ENCODE results near the gene STXBP5.

STXBP5 gene

GRCh38 chr6:147161974-147162495, 42.2 kb upstream of the STXBP5 start:
- TF ChIP-seq, protein P1, sequence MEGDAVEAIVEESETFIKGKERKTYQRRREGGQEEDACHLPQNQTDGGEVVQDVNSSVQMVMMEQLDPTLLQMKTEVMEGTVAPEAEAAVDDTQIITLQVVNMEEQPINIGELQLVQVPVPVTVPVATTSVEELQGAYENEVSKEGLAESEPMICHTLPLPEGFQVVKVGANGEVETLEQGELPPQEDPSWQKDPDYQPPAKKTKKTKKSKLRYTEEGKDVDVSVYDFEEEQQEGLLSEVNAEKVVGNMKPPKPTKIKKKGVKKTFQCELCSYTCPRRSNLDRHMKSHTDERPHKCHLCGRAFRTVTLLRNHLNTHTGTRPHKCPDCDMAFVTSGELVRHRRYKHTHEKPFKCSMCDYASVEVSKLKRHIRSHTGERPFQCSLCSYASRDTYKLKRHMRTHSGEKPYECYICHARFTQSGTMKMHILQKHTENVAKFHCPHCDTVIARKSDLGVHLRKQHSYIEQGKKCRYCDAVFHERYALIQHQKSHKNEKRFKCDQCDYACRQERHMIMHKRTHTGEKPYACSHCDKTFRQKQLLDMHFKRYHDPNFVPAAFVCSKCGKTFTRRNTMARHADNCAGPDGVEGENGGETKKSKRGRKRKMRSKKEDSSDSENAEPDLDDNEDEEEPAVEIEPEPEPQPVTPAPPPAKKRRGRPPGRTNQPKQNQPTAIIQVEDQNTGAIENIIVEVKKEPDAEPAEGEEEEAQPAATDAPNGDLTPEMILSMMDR (IDR thresholded peaks at IDR 0.05; ENCODE audit: low read depth, low read length, poor library complexity, severe bottlenecking) = no peak
- TF ChIP-seq EZH2phosphoT487 (IDR thresholded peaks at IDR 0.05; ENCODE audit: borderline replicate concordance, low read length) = no peak
- H3K9me3 ChIP-seq (ENCODE audit: control insufficient read depth, insufficient read depth, low read length) = no peaks in the 10 kb centered on the region
- no peaks in the 10 kb centered on the region for H3K36me3 ChIP-seq (ENCODE audit: control insufficient read depth, low read length)
- no peaks in the 10 kb centered on the region for H4K20me1 ChIP-seq (ENCODE audit: control insufficient read depth, insufficient read depth, low read depth, low read length)
- H3K4me3 ChIP-seq (ENCODE audit: low read length) = no peak overlapping the region
- no peaks in the 10 kb centered on the region for H3K79me2 ChIP-seq (ENCODE audit: control insufficient read depth, low read length)
- H3K9me2 ChIP-seq (replicated peaks; ENCODE audit: control insufficient read depth, low read length) = no peaks in the 10 kb centered on the region
- H3K4me1 ChIP-seq (ENCODE audit: control insufficient read depth, low read length) = no peaks in the 10 kb centered on the region
- no peak overlapping the region for H3K4me2 ChIP-seq (ENCODE audit: low read length)
- peaks cover 4% of the 10 kb centered on the region; the same call in 1 of the 2 replicates for H3K27me3 ChIP-seq (ENCODE audit: control insufficient read depth, low read length)
- no peaks in the 10 kb centered on the region for H3F3A ChIP-seq (ENCODE audit: control insufficient read depth, insufficient read depth)
- H3K27ac ChIP-seq (ENCODE audit: low read depth, low read length) = no peak overlapping the region

DNA sequence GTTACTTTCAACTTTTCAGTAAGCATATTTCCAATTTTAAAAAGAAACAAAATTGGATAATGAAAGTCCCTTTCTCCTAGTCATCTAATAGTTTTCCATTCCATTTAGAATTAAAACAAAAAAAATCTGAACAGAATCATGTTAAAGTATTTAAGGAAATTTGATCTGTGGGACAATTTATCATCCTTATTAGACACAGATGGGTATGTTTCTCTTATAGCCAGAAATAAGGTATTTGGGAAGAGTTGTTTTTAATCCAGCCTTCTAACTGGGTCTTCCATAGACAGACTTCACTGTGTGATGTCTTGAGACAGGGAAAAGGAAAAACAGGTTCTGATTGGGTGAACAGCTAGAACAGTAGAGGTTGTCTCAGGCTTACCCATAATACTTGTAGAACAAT, 39.5 kb upstream of the STXBP5 start:
- no peaks in the 10 kb centered on the region for H3K9me3 ChIP-seq (ENCODE audit: control insufficient read depth, insufficient read depth, low read length)
- no peak overlapping the region for H3K4me3 ChIP-seq (ENCODE audit: low read length)
- H3K4me2 ChIP-seq (ENCODE audit: low read length) = no peak overlapping the region
- H3K4me1 ChIP-seq (ENCODE audit: control insufficient read depth, low read length) = no peaks in the 10 kb centered on the region
- TF ChIP-seq, protein P1 (IDR thresholded peaks at IDR 0.05; ENCODE audit: low read depth, low read length, poor library complexity, severe bottlenecking) = no peak
- TF ChIP-seq EZH2phosphoT487 (IDR thresholded peaks at IDR 0.05; ENCODE audit: borderline replicate concordance, low read length) = no peak
- no peaks in the 10 kb centered on the region for H3F3A ChIP-seq (ENCODE audit: control insufficient read depth, insufficient read depth)
- no peaks in the 10 kb centered on the region for H4K20me1 ChIP-seq (ENCODE audit: control insufficient read depth, insufficient read depth, low read depth, low read length)
- no peaks in the 10 kb centered on the region for H3K27me3 ChIP-seq (ENCODE audit: control insufficient read depth, low read length)
- H3K36me3 ChIP-seq (ENCODE audit: control insufficient read depth, low read length) = no peaks in the 10 kb centered on the region
- no peaks in the 10 kb centered on the region for H3K79me2 ChIP-seq (ENCODE audit: control insufficient read depth, low read length)
- H3K9me2 ChIP-seq (replicated peaks; ENCODE audit: control insufficient read depth, low read length) = no peaks in the 10 kb centered on the region
- no peak overlapping the region for H3K27ac ChIP-seq (ENCODE audit: low read depth, low read length)

GRCh38 chr6:147166360-147166944, 37.8 kb upstream of the STXBP5 start:
- TF ChIP-seq EZH2phosphoT487 (IDR thresholded peaks at IDR 0.05; ENCODE audit: borderline replicate concordance, low read length) = no peak
- TF ChIP-seq, protein P1 (IDR thresholded peaks at IDR 0.05; ENCODE audit: low read depth, low read length, poor library complexity, severe bottlenecking) = no peak
- no peaks in the 10 kb centered on the region for H3K9me2 ChIP-seq (replicated peaks; ENCODE audit: control insufficient read depth, low read length)
- H3K9me3 ChIP-seq (ENCODE audit: control insufficient read depth, insufficient read depth, low read length) = no peaks in the 10 kb centered on the region
- H4K20me1 ChIP-seq (ENCODE audit: control insufficient read depth, insufficient read depth, low read depth, low read length) = no peaks in the 10 kb centered on the region
- H3K4me1 ChIP-seq (ENCODE audit: control insufficient read depth, low read length) = no peaks in the 10 kb centered on the region
- no peaks in the 10 kb centered on the region for H3K79me2 ChIP-seq (ENCODE audit: control insufficient read depth, low read length)
- no peak overlapping the region for H3K4me3 ChIP-seq (ENCODE audit: low read length)
- H3F3A ChIP-seq (ENCODE audit: control insufficient read depth, insufficient read depth) = no peaks in the 10 kb centered on the region
- no peaks in the 10 kb centered on the region for H3K36me3 ChIP-seq (ENCODE audit: control insufficient read depth, low read length)
- no peaks in the 10 kb centered on the region for H3K27me3 ChIP-seq (ENCODE audit: control insufficient read depth, low read length)
- H3K27ac ChIP-seq (ENCODE audit: low read depth, low read length) = no peak overlapping the region
- H3K4me2 ChIP-seq (ENCODE audit: low read length) = no peak overlapping the region

Data from DOHH2 (cell line).